CD4-positive, alpha-beta memory T cell (primary cell): ENCODE data around the gene NUP133. TPM values are rescaled to one million over a fixed set of nuclear protein-coding genes. Genes with fewer than 3 reads are reported as not detected.
"Not testable (repeated sequence)": the region's sequence is repeated elsewhere in the genome, so short reads cannot be mapped to it uniquely, and the experiment has no call there.

ENCODE experiments used
- CTCF ChIA-PET: fragments of 350-600 bp; sonication (Branson Sonifier 250); formaldehyde crosslinking; loops from one replicate; lab custom pipeline; 2021; ENCODE audit warnings: inconsistent platforms; ENCODE audit not compliant: partially characterized antibody; lab: Charles Lee
- POLR2A ChIA-PET: fragments of 350-600 bp; sonication (Branson Sonifier 250); formaldehyde crosslinking; loops from one replicate; lab custom pipeline; 2021; ENCODE audit not compliant: partially characterized antibody; lab: Charles Lee
- DNase-seq, 5 donors: peaks; one replicate each; pipeline versions ENCODE4 v3.0.0 to v3.0.0-alpha.2; 2020 to 2022; ENCODE audit warnings: mixed read lengths in 1 of 5
- H3K27ac ChIP-seq: one replicate; pipeline ENCODE4 v1.7.0; 2013; ENCODE audit warnings: low read depth, low read length
- H3K27me3 ChIP-seq: 2 replicates; pipeline ENCODE4 v1.7.0; 2013; ENCODE audit warnings: mild to moderate bottlenecking, low read length, moderate library complexity; ENCODE audit not compliant: insufficient read depth
- H3K36me3 ChIP-seq: 2 replicates; pipeline ENCODE4 v1.7.0; 2013; ENCODE audit warnings: mild to moderate bottlenecking, low read length, moderate library complexity; ENCODE audit not compliant: insufficient read depth
- H3K4me1 ChIP-seq: 2 replicates; pipeline ENCODE4 v1.7.0; 2013; ENCODE audit warnings: mild to moderate bottlenecking, low read length, moderate library complexity; ENCODE audit not compliant: insufficient read depth
- H3K4me3 ChIP-seq, 2 donors: one replicate each; pipeline ENCODE4 v1.7.0; 2013; ENCODE audit warnings: low read length in 2 of 2, mild to moderate bottlenecking in 1 of 2
- H3K9me3 ChIP-seq, 2 donors: one replicate each; pipeline ENCODE4 v1.7.0; 2013; ENCODE audit warnings: low read length in 2 of 2, control low read depth in 1 of 2; ENCODE audit not compliant: control insufficient read depth in 1 of 2
- H3K27ac Mint-ChIP-seq, 7 donors: one replicate each; pipeline ENCODE4 v1.8.0; 2020 to 2021; ENCODE audit warnings: mixed read lengths in 7 of 7, mild to moderate bottlenecking in 6 of 7, inconsistent platforms in 3 of 7, moderate library complexity in 3 of 7
- H3K27me3 Mint-ChIP-seq, 2 donors: one replicate each; pipeline ENCODE4 v1.8.0; 2020 to 2021; ENCODE audit warnings: mixed read lengths in 2 of 2
- H3K36me3 Mint-ChIP-seq, 2 donors: one replicate each; pipeline ENCODE4 v1.8.0; 2020 to 2021; ENCODE audit warnings: mixed read lengths in 2 of 2, inconsistent platforms in 1 of 2, mild to moderate bottlenecking in 1 of 2
- H3K4me1 Mint-ChIP-seq, 4 donors: one replicate each; pipeline ENCODE4 v1.8.0; 2020 to 2021; ENCODE audit warnings: mixed read lengths in 4 of 4, mild to moderate bottlenecking in 1 of 4
- H3K4me3 Mint-ChIP-seq, 8 donors: one replicate each; pipeline ENCODE4 v1.8.0; 2020 to 2021; ENCODE audit warnings: mixed read lengths in 8 of 8, mild to moderate bottlenecking in 7 of 8, moderate library complexity in 6 of 8, inconsistent platforms in 3 of 8
- H3K9me3 Mint-ChIP-seq, 8 donors: one replicate each; pipeline ENCODE4 v1.8.0; 2020 to 2021; ENCODE audit warnings: mixed read lengths in 8 of 8, mild to moderate bottlenecking in 5 of 8, inconsistent platforms in 3 of 8, moderate library complexity in 1 of 8
- intact Hi-C: fragments of 100-400 bp; cut with micrococcal nuclease; formaldehyde crosslinking; loops from one replicate; pipeline ENCODE4 v1.15.1; 2023
- polyA plus RNA-seq, 2 donors: library from polyadenylated mRNA; unstranded; fragments of 300-500 nt; fragmentation: Illumina TruSeq; gene quantifications; one replicate each; pipeline ENCODE4 v1.2.3, GENCODE V29; 2021
- total RNA-seq, 2 experiments: library from RNA; stranded (reverse); gene quantifications; one replicate each; pipeline ENCODE4 v1.2.3, GENCODE V29; 2021

NUP133 gene
- total and polyA plus RNA-seq, 4 experiments from 2014 or later: 16.8 to 48.4 (median 32.2) TPM

DNA sequence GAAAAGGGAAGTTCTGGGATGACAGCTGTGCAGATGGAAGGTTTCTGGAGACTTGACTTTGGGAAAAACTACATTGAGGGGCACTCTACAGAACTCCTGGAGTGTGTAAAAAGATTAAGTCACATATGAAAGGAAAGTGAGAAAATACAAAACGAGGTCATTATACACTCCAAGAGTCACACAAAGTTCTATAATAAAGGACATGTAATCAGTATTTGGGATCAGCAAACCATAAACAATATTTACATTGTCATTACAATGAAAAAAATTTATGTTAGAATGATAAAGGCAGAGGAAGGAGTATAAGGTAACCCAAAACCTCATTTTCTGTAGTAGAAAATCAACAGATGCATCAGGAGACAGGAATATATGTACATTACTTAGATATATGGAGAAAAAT is 22.8 kb downstream of the NUP133 start:
- POLR2A ChIA-PET: no interaction called here
- CTCF ChIA-PET: interaction anchor here (1.6 to 6.5 kb wide), 2 partner anchors 227 to 821 kb away, joined by 3 to 216 read pairs; no protein-coding TSS in a partner anchor
- Histone ChIP-seq H3K9me3 (no peaks in the 10 kb centered on the region), H3K4me1 (no peaks in the 10 kb centered on the region), H3K4me3 (no peak overlapping the region), H3K36me3 (peaks cover 60% of the 10 kb centered on the region), H3K27me3 (no peaks in the 10 kb centered on the region), H3K27ac (no peak overlapping the region)
- H3K9me3 Mint-ChIP-seq: peaks cover 0 to 3% (median 0%) of the 10 kb centered on the region in 8 donors
- peaks cover 59 to 75% of the 10 kb centered on the region in 2 donors for H3K36me3 Mint-ChIP-seq
- H3K27me3 Mint-ChIP-seq: no peaks in the 10 kb centered on the region
- intact Hi-C loops: no loop called here
- H3K27ac Mint-ChIP-seq: peak overlapping the region in 2 of 7 donors; percentile 29 to 53
- peaks cover 4 to 9% (median 5%) of the 10 kb centered on the region in 4 donors for H3K4me1 Mint-ChIP-seq
- DNase-seq: no peak
- no peak overlapping the region for H3K4me3 Mint-ChIP-seq

- Mint-ChIP-seq H3K4me1 (peaks cover 5 to 13% (median 8%) of the 10 kb centered on the region in 4 donors), H3K9me3 (peaks cover 0 to 3% (median 0%) of the 10 kb centered on the region in 8 donors), H3K27ac (peak overlapping the region in 2 of 7 donors; percentile 14 to 19), H3K27me3 (no peaks in the 10 kb centered on the region), H3K4me3 (no peak overlapping the region), H3K36me3 (peaks cover 65 to 77% of the 10 kb centered on the region in 2 donors)
- POLR2A ChIA-PET: interaction anchor here (1.4 kb wide), 1 partner anchor 224 kb away, joined by 5 read pairs; no protein-coding TSS in a partner anchor
- no peak overlapping the region for H3K27ac ChIP-seq
- CTCF ChIA-PET: interaction anchor here (0.8 to 6.5 kb wide), 17 partner anchors 11 to 818 kb away, joined by 3 to 216 read pairs (median 4); partner anchors contain the start of gene NUP133
- no peak for DNase-seq
- no peaks in the 10 kb centered on the region for H3K4me1 ChIP-seq
- H3K36me3 ChIP-seq: peaks cover 56% of the 10 kb centered on the region
- no peaks in the 10 kb centered on the region for H3K9me3 ChIP-seq
- intact Hi-C loops: loop anchor here (1.0 kb wide), 3 partner anchors 32 to 818 kb away; no protein-coding TSS in a partner anchor
- no peak overlapping the region for H3K4me3 ChIP-seq
- H3K27me3 ChIP-seq: no peaks in the 10 kb centered on the region
Measured at GRCh38 chr1:229482511-229482910, 25.6 kb downstream of the NUP133 start.

- CTCF ChIA-PET: interaction anchor here (0.7 to 6.5 kb wide), 7 partner anchors 12 to 254 kb away, joined by 3 to 216 read pairs (median 4); no protein-coding TSS in a partner anchor
- no peak for DNase-seq
- Histone ChIP-seq H3K36me3 (peaks cover 39% of the 10 kb centered on the region), H3K27me3 (no peaks in the 10 kb centered on the region), H3K4me3 (no peak overlapping the region), H3K9me3 (no peaks in the 10 kb centered on the region), H3K4me1 (no peaks in the 10 kb centered on the region), H3K27ac (no peak overlapping the region)
- Mint-ChIP-seq H3K4me3 (no peak overlapping the region), H3K4me1 (peaks cover 5 to 13% (median 8%) of the 10 kb centered on the region in 4 donors), H3K36me3 (peaks cover 50 to 71% of the 10 kb centered on the region in 2 donors), H3K27me3 (no peaks in the 10 kb centered on the region), H3K9me3 (no peaks in the 10 kb centered on the region), H3K27ac (no peak overlapping the region)
- POLR2A ChIA-PET: no interaction called here
- intact Hi-C loops: no loop called here
Measured at GRCh38 chr1:229480495-229480894, 27.6 kb downstream of the NUP133 start.

DNA sequence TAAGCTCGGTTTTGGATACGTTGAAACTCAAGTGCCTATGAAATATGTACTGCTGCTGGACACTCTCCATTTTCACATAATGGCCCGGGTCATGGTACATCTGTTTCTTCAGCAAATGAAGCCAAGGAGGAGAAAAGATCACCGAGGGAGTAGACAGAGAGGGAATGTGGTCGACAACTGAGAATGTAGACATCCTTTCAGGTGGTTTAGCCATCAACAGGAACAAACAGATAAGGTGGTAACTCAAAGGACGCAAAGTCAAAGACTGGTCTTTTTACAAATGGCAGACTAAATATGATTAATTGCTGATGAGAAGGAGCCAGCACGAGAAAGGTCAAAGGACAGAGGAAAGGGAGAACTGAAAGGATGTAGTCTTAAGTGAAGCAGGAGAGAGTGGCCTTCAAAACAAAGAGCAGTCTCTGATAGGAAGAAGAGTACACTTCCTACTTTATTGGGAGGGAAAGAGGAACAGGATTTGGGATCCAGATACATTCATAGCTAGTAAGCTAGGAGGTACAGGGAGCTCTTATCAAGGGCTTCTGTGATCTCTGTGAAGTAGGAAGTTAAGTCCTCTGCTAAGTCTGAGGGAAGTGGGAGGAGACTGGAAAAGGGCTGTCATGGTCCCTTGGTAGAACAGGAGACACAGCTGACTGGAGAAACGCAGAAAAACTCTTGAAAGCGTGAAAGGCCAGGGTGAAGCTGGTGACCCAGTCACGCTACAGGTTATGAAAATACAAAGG is 28.3 kb downstream of the NUP133 start:
- H3K4me1 ChIP-seq: no peaks in the 10 kb centered on the region
- intact Hi-C loops: no loop called here
- H3K9me3 ChIP-seq: no peaks in the 10 kb centered on the region
- no peaks in the 10 kb centered on the region for H3K27me3 Mint-ChIP-seq
- H3K4me3 Mint-ChIP-seq: no peak overlapping the region
- H3K27ac ChIP-seq: no peak overlapping the region
- H3K36me3 Mint-ChIP-seq: peaks cover 48 to 70% of the 10 kb centered on the region in 2 donors
- ChIA-PET CTCF (interaction anchor here (0.7 to 6.5 kb wide), 9 partner anchors 11 to 812 kb away, joined by 3 to 216 read pairs (median 3); no protein-coding TSS in a partner anchor), POLR2A (no interaction called here)
- no peak for DNase-seq
- peaks cover 5 to 13% (median 8%) of the 10 kb centered on the region in 4 donors for H3K4me1 Mint-ChIP-seq
- no peaks in the 10 kb centered on the region for H3K27me3 ChIP-seq
- no peak overlapping the region for H3K4me3 ChIP-seq
- H3K27ac Mint-ChIP-seq: peak overlapping the region in 3 of 7 donors; percentile 20 to 49 (median 48)
- H3K36me3 ChIP-seq: peaks cover 38% of the 10 kb centered on the region
- no peaks in the 10 kb centered on the region for H3K9me3 Mint-ChIP-seq

GRCh38 chr1:229478852-229479251 is 29.3 kb downstream of the NUP133 start:
- ChIA-PET CTCF (interaction anchor here (0.8 to 6.5 kb wide), 3 partner anchors 11 to 811 kb away, joined by 3 to 216 read pairs (median 3); no protein-coding TSS in a partner anchor), POLR2A (interaction anchor here (0.6 kb wide), 1 partner anchor 23 kb away, joined by 3 read pairs; no protein-coding TSS in a partner anchor)
- peaks cover 54 to 75% of the 10 kb centered on the region in 2 donors for H3K36me3 Mint-ChIP-seq
- Histone ChIP-seq H3K36me3 (peaks cover 44% of the 10 kb centered on the region), H3K4me3 (no peak overlapping the region), H3K4me1 (no peaks in the 10 kb centered on the region), H3K9me3 (no peaks in the 10 kb centered on the region), H3K27ac (no peak overlapping the region), H3K27me3 (no peaks in the 10 kb centered on the region)
- H3K27ac Mint-ChIP-seq: peak overlapping the region in 1 of 7 donors; percentile 59
- peaks cover 5 to 13% (median 8%) of the 10 kb centered on the region in 4 donors for H3K4me1 Mint-ChIP-seq
- no peaks in the 10 kb centered on the region for H3K9me3 Mint-ChIP-seq
- no peaks in the 10 kb centered on the region for H3K27me3 Mint-ChIP-seq
- DNase-seq: no peak
- no peak overlapping the region for H3K4me3 Mint-ChIP-seq
- intact Hi-C loops: no loop called here

DNA sequence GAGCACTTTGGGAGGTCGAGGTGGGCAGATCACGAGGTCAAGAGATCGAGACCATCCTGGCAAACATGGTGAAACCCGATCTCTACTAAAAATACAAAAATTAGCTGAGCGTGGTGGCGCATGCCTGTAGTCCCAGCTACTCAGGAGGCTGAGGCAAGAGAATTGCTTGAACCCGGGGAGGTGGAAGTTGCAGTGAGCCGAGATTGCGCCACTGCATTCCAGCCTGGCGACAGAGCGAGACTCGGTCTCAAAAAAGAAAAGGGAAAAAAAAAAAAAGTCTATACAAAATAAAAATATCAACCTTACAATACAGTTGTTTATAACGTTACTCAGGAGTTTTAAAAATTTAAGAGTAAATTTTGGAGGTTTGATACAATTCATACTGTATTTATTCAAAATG is 32.3 kb downstream of the NUP133 start:
- H3K36me3 ChIP-seq: peaks cover 42% of the 10 kb centered on the region
- H3K4me3 ChIP-seq, H3K27me3 ChIP-seq, H3K27ac Mint-ChIP-seq, H3K27ac ChIP-seq, H3K4me1 Mint-ChIP-seq, H3K4me1 ChIP-seq, H3K27me3 Mint-ChIP-seq, H3K4me3 Mint-ChIP-seq, H3K9me3 Mint-ChIP-seq, DNase-seq, intact Hi-C loops, POLR2A ChIA-PET, H3K9me3 ChIP-seq: not testable (repeated sequence)
- CTCF ChIA-PET: interaction anchor here (1.3 kb wide), 1 partner anchor 217 kb away, joined by 8 read pairs; no protein-coding TSS in a partner anchor
- H3K36me3 Mint-ChIP-seq: peaks cover 48 to 74% of the 10 kb centered on the region in 2 donors

DNA sequence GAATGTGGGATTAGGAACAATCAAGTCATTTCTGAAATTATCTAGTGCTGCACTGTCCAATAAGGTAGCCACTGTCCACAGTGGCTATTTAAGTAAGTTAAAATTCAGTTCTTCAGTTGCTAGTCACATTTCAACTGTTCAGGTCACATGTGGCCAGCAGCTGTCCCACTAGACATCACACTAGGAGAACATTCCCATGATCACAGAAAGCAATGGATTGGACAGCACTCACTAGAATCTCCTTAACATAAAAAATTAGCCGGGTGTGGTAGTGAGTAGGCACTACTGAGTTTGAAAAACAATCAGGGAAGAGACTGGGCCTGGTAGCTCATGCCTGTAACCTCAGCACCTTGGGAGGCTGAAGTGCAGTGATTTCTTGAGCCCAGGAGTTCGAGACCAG is 33.6 kb downstream of the NUP133 start:
- H3K27ac Mint-ChIP-seq: no peak overlapping the region
- POLR2A ChIA-PET: no interaction called here
- peaks cover 48% of the 10 kb centered on the region for H3K36me3 ChIP-seq

More for the DNA sequence above, 33.6 kb downstream of the NUP133 start:
- no peaks in the 10 kb centered on the region for H3K9me3 Mint-ChIP-seq
- no peak for DNase-seq
- H3K36me3 Mint-ChIP-seq: peaks cover 54 to 76% of the 10 kb centered on the region in 2 donors
- H3K27me3 Mint-ChIP-seq: no peaks in the 10 kb centered on the region
- Histone ChIP-seq H3K27ac (no peak overlapping the region), H3K9me3 (no peaks in the 10 kb centered on the region), H3K4me3 (no peak overlapping the region), H3K27me3 (no peaks in the 10 kb centered on the region), H3K4me1 (no peaks in the 10 kb centered on the region)
- H3K4me3 Mint-ChIP-seq: no peak overlapping the region
- peaks cover 0 to 4% (median 2%) of the 10 kb centered on the region in 4 donors for H3K4me1 Mint-ChIP-seq
- intact Hi-C loops: no loop called here
- CTCF ChIA-PET: interaction anchor here (1.4 kb wide), 1 partner anchor 220 kb away, joined by 3 read pairs; no protein-coding TSS in a partner anchor
